AG09319 (cell line): Measurements from ENCODE around the gene UTP11.

Experiments used
- DNase-seq: peaks from one replicate; pipeline ENCODE4 v3.0.0-alpha.2; 2010; ENCODE audit warnings: low read depth; ENCODE audit errors: extremely low read depth
- CTCF ChIP-seq: IDR thresholded peaks from 2 replicates; pipeline ENCODE4 v1.5.1; 2011; ENCODE audit warnings: low read depth, mild to moderate bottlenecking, inconsistent platforms, low read length, moderate library complexity

The UTP11 gene

GRCh38 chr1:38039331-38040088 lies 27.0 kb downstream of the UTP11 start:
- DNase-seq, result no peak
- no peak for TF ChIP-seq CTCF

- no peak for TF ChIP-seq CTCF
- DNase-seq, result no peak
Observed at GRCh38 chr1:38041936-38042834, 29.7 kb downstream of the UTP11 start.

- DNase-seq, result no peak
Observed at GRCh38 chr1:38043036-38043747, 30.7 kb downstream of the UTP11 start.

GRCh38 chr1:38044221-38045215 lies 32.0 kb downstream of the UTP11 start:
- no peak for TF ChIP-seq CTCF
- DNase-seq, result no peak

More at GRCh38 chr1:38043036-38043747, 30.7 kb downstream of the UTP11 start:
- no peak for TF ChIP-seq CTCF

GRCh38 chr1:38045401-38046332 lies 33.1 kb downstream of the UTP11 start:
- TF ChIP-seq CTCF, result no peak
- no peak for DNase-seq

GRCh38 chr1:38046333-38046883 lies 33.9 kb downstream of the UTP11 start, which contains the start of gene POU3F1:
POU3F1 (minus strand) TSS chr1:38046793; CDS start chr1:38046743, 50 bp downstream.
- no peak for TF ChIP-seq CTCF
- no peak for DNase-seq
